WI38 (cell line): ENCODE measurements around the gene C1orf115.
"Not testable (repeated sequence)": the region's sequence is repeated elsewhere in the genome, so short reads cannot be mapped to it uniquely, and the experiment has no call there.

Source experiments
- H3K4me3 ChIP-seq: 2 replicates; pipeline ENCODE4 v1.5.1; 2011; ENCODE audit warnings: low read depth, mild to moderate bottlenecking, control low read depth, low read length
- TF ChIP-seq, protein P1 (sequence below): IDR thresholded peaks from 2 replicates; pipeline ENCODE4 v1.5.1; 2012; ENCODE audit warnings: low read depth, mild to moderate bottlenecking, control low read depth, low read length

Gene C1orf115

GRCh38 chr1:220669005-220669404 is 21.2 kb upstream of the C1orf115 start:
- TF ChIP-seq, protein P1, sequence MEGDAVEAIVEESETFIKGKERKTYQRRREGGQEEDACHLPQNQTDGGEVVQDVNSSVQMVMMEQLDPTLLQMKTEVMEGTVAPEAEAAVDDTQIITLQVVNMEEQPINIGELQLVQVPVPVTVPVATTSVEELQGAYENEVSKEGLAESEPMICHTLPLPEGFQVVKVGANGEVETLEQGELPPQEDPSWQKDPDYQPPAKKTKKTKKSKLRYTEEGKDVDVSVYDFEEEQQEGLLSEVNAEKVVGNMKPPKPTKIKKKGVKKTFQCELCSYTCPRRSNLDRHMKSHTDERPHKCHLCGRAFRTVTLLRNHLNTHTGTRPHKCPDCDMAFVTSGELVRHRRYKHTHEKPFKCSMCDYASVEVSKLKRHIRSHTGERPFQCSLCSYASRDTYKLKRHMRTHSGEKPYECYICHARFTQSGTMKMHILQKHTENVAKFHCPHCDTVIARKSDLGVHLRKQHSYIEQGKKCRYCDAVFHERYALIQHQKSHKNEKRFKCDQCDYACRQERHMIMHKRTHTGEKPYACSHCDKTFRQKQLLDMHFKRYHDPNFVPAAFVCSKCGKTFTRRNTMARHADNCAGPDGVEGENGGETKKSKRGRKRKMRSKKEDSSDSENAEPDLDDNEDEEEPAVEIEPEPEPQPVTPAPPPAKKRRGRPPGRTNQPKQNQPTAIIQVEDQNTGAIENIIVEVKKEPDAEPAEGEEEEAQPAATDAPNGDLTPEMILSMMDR = no peak
- no peak overlapping the region for H3K4me3 ChIP-seq

DNA sequence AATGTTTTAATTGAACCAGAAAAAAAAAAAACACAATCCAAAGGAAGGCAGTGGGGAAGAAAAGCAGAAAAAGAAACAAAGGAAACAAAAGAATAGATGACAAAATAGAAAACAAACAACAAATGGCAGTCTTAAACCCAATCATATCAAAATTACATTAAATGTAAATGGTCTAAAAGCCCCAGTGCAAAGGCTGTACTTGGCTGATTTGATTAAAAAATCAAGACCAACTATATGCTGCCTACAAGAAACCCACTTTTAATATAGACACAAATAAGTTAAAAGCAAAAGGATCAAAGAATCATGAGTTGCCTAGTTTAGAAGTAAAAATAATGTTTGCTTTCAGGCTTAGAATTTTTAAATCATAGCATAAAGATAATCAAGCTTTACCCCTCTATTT is 19.8 kb upstream of the C1orf115 start:
- TF ChIP-seq, protein P1 = no peak
- H3K4me3 ChIP-seq = no peak overlapping the region

DNA sequence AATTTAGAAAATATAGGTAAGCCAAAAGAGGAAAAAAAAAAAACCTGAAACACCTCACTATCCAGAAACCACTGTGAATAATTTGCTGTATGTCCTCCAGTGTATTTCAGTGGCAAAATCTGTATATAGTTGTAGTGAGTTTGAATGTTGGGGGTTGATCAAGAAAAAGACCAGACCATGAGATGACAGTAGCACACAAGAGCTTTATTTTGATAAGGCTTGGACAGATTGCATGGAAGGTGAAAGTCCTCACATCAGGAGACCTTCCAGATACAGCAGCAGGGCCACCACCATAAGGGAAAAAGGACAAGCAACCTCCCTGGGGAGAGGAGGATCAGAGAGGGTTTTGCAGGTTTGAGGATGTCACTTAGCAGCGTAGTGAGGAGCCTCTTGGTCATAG is 16.2 kb upstream of the C1orf115 start:
- TF ChIP-seq, protein P1 = no peak
- H3K4me3 ChIP-seq = no peak overlapping the region

- no peak overlapping the region for H3K4me3 ChIP-seq
- TF ChIP-seq, protein P1 = no peak
Observed at GRCh38 chr1:220677251-220677650, 12.9 kb upstream of the C1orf115 start.

GRCh38 chr1:220680085-220680687 is 10.0 kb upstream of the C1orf115 start:
- no peak overlapping the region for H3K4me3 ChIP-seq
- TF ChIP-seq, protein P1 = peak; percentile 71

- no peak overlapping the region for H3K4me3 ChIP-seq
- TF ChIP-seq, protein P1 = no peak
Observed at GRCh38 chr1:220681220-220681880, 8.8 kb upstream of the C1orf115 start.

DNA sequence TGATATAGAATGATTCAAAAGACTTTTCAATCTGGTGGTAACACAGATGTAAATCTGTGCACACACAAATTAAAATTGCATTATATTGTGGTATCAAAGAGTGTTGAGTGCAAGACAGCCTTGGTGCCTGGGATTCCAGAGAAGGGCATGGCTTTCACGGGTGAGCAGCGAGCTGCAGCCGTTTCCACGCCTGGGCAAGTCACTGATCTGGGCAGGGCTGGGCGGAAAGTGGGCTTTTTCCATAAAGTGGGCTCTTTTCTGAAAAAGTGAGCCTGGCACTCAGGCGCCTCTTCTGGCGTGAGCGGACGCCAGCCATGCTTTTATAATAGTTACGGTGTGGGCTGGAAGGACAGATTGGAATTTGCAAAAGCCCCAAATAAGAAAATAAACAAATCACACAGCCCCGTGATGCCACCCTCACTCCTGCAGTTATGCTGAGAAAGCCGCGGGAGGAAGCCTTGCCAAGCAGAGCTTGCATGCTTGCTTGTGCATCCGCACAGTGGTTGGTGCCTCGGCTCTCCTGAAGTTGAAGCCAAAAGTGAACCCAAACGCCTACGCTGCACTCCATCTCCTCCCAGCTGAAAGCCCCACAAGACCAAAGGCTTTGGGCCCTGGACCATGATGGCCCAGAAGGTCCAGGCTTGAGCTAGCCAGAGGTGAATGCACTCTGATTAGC is 7.1 kb upstream of the C1orf115 start:
- TF ChIP-seq, protein P1 = no peak
- H3K4me3 ChIP-seq = no peak overlapping the region

DNA sequence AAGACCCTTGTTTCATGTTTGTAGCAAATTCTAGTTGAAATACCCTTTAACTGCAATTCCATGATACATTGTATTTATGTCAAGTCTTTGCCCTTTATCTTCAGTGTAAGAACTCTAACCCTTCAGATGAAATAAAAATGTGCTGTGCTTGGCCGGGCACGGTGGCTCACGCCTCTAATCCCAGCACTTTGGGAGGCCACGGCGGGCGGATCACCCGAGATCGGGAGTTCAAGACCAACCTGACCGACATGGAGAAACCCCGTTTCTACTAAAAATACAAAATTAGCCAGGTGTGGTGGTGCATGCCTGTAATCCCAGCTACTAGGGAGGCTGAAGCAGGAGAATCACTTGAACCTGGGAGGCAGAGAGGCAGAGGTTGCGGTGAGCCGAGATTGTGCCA is 6.4 kb upstream of the C1orf115 start:
- not testable (repeated sequence) for H3K4me3 ChIP-seq
